GM18526 (cell line): ENCODE data around the gene KRT76.

ENCODE experiments used
- POLR2A ChIP-seq: IDR thresholded peaks from 3 replicates; pipeline ENCODE4 v1.6.1; 2011; ENCODE audit not compliant: insufficient read length; ENCODE audit errors: extremely low read depth

Gene KRT76

DNA sequence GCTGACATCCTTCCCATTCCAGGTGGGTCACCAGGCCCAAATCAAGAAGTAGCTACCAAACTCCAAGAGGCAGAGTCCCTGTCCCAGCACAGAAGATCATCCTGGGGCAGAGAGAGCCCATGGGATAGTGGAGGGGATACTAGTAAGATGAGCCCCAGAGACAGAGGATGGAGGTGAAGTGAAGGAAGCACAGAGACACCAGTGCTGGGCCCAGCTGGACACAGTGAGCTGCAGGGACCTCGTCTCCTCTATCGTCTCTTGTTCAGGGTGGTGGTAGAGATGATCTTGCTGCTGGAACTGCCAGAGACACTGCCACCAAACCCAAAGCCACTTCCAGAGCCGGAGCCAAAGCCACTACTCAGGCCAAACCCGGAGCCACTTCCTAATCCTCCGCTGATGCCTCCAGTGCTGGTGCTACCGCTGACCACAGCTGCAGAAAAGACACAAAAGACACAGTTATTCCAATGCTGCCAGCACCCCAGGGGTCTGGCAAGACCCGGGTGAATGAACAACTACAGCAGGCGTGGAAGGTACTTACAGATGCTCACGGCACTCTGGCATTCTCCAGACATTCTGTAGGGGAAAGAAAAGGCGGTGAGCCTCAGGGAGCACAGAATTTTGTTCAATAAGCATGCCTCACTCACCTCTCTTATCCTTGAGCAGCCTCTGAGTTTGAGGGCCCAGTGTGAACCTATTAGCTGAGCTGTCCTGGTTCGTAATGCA lies 29.8 kb upstream of the KRT76 start:
- no peak for TF ChIP-seq POLR2A

DNA sequence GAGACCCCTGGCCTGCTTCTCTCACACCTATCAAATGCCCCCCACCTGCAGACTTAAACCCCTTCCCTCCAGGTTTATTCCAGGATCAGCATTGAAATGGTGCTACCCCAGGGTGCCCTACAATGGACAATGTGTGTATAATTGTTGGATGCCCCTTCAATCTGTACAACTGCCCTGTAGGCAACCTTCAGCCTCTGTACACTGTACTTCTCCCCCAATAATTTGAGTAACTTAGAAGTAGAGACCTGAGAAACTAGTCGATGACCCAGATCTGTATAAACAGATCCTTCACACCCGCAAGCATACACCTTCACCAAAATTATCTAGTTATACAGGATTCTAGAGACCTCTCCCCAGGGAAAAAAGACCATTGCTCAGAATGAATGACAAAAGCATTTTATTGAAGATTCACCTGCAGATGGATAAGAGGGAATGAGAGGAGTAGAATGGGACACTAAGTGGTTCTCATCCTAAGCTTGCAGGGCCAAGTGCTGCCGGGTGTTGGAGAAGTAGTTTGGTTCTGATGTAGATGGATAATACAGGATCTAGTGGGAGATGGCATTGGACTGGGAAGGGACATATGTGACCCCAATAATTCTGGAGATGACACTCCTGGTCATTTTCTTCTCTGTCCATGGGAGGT lies 29.1 kb upstream of the KRT76 start:
- no peak for TF ChIP-seq POLR2A

DNA sequence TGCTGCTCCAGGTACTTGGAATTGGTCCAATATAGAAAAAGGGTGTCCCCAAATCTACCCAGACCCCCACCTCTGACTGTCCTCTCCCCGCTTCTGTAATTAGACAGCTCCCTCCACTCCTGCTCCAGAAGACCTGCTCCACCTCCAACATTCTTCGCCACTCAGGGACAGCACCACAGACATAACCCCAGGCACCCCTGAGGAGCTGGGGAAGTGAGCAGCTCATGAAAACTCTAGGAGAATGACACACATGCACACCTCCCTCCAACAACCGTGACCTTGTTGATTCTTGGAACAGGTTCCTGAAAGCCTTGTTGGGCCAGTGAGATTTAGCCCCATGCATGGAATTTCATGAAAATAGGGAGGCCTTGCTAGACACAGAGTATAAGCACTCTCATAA lies 28.6 kb upstream of the KRT76 start:
- TF ChIP-seq POLR2A, result no peak

DNA sequence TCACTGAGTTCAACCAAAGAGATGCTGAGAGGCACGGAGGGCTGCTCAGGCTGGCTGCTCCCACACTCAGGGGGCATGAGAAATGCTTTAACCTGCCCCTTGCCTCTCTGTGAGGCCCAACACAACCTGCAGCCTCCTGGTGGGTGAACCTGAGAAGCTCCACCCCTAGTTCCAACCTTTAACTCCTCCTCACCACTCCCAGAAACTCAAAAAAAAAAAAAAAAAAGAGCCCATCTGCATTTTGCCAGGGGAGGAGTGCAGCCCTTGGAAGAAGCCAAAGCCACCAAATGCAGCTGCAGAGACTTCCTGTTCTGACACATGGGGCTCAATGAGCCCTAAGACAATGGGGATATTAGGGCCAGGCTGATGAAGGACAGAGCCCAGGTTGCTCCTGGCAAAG lies 27.9 kb upstream of the KRT76 start:
- no peak for TF ChIP-seq POLR2A

DNA sequence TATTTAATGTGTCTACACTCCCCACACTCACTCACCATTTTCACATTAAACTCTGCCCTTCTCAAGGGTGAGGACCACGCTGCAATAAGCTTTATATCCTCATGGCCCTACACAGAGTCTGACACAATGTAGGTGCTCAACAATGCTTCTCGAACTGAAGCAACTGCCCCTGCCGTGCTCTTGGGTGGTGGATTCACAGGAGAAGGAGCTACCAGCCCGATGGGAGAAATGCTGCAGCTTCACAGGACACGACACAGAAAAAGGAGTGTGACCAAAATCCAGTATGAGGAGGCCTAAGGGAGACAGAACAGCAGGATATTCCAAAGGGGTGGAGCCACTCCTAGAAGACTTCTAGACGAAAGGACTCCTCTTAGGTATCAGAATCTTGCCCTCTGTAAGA lies 25.3 kb upstream of the KRT76 start:
- TF ChIP-seq POLR2A, result no peak

DNA sequence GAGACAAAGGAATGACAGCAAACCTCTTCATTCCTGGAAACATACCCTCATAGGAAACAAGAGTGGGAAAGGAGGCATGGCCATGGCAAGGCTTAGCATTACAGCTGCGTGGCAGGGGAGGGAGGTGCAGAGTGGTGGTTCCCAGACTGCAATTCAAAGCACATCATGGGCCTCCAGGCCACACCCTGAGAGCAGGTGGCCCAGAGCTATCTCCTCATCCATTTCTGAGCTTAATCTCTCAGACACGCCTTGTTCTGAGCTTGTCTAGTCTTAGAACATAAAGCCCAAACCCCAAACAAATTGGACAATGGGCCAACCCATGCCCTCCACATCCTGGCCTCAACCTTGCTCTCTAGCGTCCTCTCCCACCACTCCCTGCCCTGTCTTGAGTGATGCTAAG lies 24.6 kb upstream of the KRT76 start:
- no peak for TF ChIP-seq POLR2A

DNA sequence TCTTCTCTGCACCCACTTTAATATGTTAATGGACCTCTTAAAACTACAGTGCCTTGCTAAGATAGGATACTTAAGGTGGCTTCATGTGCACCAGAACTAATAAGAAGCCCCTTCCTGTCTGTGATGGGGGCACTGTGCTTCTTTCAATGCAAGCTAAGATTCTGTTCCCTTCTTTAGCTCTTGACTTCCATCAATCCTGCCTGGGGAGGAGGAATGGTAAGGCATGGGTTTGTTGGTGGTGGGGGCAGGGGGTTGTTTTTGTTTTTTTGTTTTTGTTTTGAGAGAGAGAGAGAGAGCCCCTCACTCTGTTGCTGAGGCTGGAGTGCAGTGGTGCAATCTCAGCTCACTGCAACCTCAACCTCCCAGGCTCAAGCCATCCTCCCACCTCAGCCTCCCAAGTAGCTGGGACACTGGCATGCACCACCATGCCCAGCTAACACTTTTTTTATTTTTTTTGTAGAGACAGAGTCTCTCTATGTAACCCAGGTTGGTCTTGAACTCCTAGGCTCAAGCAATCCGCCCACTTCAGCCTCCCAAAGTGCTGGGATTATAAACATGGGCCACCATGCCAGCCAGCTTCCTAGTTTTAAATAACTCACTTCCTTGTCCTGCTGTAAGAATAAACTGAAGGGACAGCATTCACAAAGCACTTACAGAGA lies 23.2 kb upstream of the KRT76 start:
- TF ChIP-seq POLR2A, result no peak

DNA sequence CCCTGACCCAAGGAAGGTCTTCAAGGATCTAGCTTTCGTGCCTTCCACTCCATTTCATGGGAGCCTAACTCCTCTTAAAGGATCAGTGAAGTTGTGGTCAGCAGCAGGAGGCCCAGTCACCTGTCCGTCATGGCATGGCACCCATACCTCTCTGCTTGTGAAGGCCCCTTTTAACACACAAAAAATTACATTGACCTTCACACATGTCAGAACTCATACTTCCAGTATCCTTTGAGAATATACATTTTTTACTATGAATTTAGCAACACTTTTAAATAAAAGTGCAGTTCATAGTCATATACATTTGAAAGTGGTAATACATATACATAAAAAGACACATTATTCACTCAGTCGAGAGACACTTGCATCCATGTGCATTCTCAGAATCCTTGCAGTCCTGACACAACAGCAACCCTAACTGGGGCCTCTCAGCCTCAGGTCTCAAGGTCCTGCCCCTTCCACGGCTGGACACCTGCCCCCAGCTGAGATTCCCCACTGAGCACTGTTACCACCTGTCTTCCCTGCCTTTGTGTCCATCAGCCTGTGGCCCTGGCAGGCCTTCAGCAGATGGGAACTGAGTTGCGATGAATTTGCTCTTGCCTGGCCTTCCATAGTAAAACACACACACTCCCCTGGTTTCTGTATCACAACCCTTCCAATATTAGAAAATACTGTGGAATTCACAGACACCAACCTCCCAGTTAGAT lies 22.5 kb upstream of the KRT76 start:
- no peak for TF ChIP-seq POLR2A

DNA sequence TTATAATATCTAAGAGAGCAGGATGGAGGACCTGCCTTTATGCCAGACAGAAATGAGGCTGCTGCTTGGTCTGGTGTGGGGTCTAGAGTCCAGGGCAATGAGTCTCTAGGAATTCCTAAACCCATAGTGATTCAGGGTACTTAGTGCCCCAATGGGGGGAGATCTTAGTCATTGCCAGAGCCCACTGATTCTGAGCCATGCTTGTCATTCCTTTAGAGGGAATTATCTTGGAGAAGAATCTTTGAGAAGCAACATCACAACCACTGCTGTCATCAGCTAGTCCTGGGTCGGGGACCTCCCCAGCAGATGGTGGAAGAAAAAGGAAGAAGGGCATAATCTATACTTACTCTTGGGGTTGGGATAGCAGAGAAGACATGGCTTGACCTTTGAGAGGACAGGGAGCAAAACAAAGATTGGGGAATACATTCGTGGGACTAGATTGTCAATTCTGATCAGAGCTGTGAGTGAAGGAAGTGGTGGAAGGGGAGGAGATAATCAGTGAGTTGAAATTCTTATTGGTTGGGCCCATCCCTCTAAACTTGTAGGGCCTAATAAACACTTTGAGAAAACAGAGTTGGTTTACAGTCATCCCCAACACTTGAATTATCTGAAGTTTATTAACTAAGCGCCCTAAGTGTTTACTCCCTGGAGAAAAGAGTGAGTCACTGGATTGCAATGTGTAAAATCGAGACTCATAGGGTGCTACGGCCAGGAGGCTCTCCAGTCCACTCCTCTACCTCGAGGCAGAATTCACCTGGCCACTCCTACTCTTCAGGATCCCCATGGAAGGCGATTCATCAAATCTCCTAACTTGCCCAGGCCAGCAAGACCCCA lies 21.7 kb upstream of the KRT76 start:
- TF ChIP-seq POLR2A, result no peak

DNA sequence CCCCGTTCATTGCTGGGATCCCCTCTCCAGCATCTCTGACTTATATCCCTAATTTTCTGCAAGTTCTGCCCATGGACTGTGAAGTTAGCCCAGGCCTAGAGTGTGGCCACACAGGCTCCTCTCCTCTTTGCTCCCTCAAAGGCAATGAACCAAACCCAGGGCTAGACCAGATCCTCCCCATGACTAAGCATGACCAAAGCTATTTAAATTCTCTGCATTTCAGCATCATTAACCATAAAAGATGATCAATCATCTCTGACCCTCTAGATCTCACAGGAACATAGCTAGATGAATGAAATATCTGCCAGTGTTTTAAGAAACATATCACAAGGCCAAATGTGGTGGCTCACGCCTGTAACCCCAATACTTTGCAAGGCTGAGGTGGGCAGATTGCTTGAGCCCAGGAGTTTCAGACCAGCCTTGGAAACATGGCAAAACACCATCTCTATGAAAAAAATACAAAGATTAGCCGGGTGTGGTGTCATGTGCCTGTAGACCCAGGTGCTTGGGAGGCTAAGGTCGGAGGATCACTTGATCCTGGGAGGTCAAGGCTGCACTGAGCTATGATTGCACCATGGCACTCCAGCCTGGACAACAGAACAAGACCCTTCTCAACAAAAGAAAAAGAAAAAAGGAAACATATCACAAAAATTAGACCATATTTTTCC lies 21.0 kb upstream of the KRT76 start:
- no peak for TF ChIP-seq POLR2A

DNA sequence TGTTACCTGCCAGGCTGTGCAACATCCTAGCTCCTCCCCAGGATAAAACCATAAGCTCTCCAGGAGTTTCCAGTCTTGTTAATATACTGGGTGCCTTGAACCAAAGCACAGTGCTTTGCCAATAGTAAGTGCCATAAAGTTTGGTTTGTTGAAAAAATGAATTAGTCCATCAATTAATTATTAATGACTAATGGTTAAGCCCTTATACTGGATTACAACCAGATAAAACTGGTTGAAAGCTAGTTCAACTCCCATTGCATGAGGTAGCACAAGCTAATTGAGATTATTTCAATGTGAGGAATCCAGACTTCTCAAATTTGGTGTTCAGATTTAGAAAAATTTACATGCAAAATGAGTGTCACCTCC lies 20.4 kb upstream of the KRT76 start:
- TF ChIP-seq POLR2A, result no peak

DNA sequence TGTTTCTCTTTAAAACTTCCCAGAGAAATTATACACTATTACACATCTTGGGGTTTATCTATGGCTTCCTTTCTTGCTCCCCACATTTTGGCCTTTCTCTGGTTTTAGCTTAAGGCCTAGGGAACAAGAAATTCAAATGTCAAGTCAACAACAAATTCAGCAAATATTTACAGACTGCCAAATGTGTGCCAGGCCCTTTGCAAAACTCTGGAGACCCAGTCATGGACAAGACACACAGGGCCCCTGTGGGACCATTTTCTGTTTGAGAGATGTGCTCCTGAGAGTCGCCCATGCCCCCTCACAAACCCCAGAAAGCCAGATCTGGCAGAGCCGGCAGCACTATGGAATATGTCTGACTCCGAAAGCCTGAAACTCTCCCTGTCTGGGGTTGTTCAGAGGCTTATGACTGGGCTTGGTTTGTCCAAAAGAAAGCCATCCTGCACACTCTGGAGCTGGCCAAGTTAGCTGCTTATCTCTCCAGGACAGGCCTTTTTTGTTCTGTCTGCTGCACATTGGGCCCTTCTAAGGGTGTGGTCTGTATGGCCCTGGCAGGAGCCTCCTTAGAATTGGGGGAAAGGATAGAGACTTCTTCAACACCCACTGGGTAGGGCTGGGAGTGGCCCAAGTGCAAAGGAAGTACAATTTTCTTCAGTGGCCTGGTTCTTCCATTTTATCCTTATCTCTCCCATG lies 19.8 kb upstream of the KRT76 start:
- TF ChIP-seq POLR2A, result no peak

DNA sequence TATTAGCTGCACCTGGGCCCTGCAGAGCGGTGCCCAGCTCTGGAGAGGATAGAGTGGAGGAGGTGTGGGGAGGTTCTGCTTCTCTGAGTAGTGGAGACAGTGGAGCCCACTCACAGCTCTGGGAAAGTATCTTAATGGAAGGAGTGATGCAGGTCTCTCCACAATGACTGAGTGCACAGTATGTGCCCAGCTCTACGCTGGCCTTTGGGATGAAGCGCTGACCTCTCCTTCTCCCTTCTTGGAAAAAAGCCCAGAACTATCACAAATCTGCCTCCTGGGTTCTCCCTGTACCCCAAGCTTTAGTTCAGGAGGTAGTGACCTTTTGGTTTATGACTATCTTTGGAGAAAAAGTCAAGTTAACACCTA lies 19.3 kb upstream of the KRT76 start:
- no peak for TF ChIP-seq POLR2A

DNA sequence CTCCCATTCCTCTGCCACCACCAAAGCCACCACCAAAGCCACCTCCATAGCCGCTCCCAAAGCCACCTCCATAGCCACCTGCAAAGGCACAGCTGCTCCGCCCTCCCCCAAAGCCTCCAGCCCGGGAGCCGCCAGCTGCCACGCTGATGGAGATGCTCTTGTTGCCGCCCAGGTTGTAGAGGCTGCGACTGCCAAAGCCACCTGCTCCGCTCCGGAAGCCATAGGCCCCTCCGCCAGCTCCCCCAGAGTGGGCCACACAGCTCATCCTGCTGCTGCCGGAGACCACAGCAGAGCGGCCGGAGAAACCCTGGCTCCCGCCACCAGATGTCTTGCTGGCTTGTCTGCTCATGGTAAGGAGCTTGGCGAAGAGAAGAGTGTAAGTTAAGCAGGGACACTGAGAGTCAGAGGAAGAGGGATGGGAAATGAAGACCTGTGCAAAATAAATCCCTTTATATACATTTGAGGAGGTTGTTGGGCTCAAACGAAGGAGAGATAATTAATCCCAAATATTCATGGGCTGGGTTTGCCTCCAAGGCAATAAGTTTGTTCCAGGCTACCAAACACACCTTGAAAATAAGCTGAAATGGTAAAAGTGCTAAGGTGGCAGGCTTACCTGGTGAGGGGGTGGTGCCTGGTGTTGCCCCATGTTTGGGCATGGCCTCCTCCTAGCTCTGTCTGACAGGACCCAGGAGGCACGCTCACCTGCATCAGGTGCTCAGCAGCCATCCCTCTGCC lies 18.7 kb upstream of the KRT76 start, which contains the start of gene KRT3:
Gene KRT3 (minus strand): TSS at position 424 of the 735 bp plus-strand sequence. CDS start 75 bp downstream, at position 349.
- TF ChIP-seq POLR2A, result no peak
